HUES6 (cell line): ENCODE results near the gene CDS1.
"Not testable (repeated sequence)": the region's sequence is repeated elsewhere in the genome, so short reads cannot be mapped to it uniquely, and the experiment has no call there.

Experiments used
- H3K27ac ChIP-seq: 2 replicates; pipeline ENCODE4 v1.7.0; 2013; ENCODE audit warnings: low read depth, mild to moderate bottlenecking, low read length, inconsistent platforms
- H3K27me3 ChIP-seq: 2 replicates; pipeline ENCODE4 v1.6.1; 2013; ENCODE audit warnings: low read length; ENCODE audit not compliant: control insufficient read depth, insufficient read depth
- H3K36me3 ChIP-seq: 2 replicates; pipeline ENCODE4 v1.6.1; 2013; ENCODE audit warnings: low read length; ENCODE audit not compliant: control insufficient read depth, insufficient read depth
- H3K4me1 ChIP-seq: 2 replicates; pipeline ENCODE4 v1.6.1; 2013; ENCODE audit warnings: low read length; ENCODE audit not compliant: control insufficient read depth, insufficient read depth
- H3K4me3 ChIP-seq: 2 replicates; pipeline ENCODE4 v1.5.1; 2013; ENCODE audit warnings: low read depth, low read length
- H3K9ac ChIP-seq: one replicate; pipeline ENCODE4 v1.6.1; 2013; ENCODE audit warnings: mild to moderate bottlenecking, low read length
- H3K9me3 ChIP-seq: 2 replicates; pipeline ENCODE4 v1.6.1; 2013; ENCODE audit warnings: low read depth, low read length; ENCODE audit not compliant: control insufficient read depth, insufficient read depth

CDS1 gene

DNA sequence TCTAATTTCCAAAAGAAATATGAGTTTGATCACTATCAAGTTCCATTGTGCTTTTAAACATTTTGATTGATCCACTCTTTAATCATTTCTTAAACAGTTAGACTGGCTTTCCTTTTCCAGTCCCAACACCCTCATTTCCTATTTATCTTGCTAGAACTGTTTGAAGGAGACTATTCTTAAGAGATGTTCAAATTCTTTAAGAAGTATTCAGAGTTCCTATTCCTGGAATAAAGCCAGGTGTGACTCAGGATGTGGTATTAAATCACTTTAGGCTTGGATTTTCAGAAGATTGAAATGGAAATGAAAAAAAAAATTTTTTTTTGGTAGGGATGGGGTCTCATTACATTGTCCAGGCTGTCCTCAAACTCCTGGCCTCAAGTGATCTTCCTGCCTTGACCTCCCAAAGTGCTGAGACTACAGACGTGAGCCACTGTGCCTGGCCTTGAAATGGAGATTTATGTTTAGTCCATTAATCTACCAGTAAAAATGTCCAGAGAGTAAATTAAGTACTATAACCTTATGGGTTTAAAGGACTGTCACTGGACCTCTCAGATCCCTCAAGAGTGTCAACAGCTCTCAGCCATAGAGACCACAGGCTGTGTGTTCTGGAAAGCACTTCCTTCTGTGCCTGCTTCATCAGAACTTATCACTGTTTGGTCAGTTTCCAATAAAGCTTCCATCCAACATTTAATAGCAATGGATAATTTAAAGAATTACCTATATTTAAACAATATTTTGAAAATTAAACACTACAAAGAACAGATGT, 90.7 kb downstream of the CDS1 start:
- Histone ChIP-seq H3K27ac (no peak overlapping the region), H3K36me3 (peaks cover 69% of the 10 kb centered on the region), H3K9me3 (no peaks in the 10 kb centered on the region), H3K9ac (no peak overlapping the region), H3K4me1 (no peaks in the 10 kb centered on the region), H3K4me3 (no peak overlapping the region), H3K27me3 (no peaks in the 10 kb centered on the region)

GRCh38 chr4:84677093-84677492, 94.2 kb downstream of the CDS1 start:
- Histone ChIP-seq H3K4me1 (0 out of 2 replicates have a peak, but pooled peaks cover 3% of the 10 kb centered on the region), H3K36me3 (peaks cover 81% of the 10 kb centered on the region), H3K9me3 (no peaks in the 10 kb centered on the region), H3K9ac (no peak overlapping the region), H3K27me3 (no peaks in the 10 kb centered on the region), H3K4me3 (no peak overlapping the region), H3K27ac (no peak overlapping the region)

- no peaks in the 10 kb centered on the region for H3K27me3 ChIP-seq
- no peak overlapping the region for H3K27ac ChIP-seq
- H3K9me3 ChIP-seq: no peaks in the 10 kb centered on the region
- H3K9ac ChIP-seq: no peak overlapping the region
- peaks cover 81% of the 10 kb centered on the region for H3K36me3 ChIP-seq
- H3K4me3 ChIP-seq: no peak overlapping the region
- 0 out of 2 replicates have a peak, but pooled peaks cover 3% of the 10 kb centered on the region for H3K4me1 ChIP-seq
Measured at GRCh38 chr4:84677995-84678394, 95.1 kb downstream of the CDS1 start.

- H3K27ac ChIP-seq: no peak overlapping the region
- H3K4me1 ChIP-seq: 0 out of 2 replicates have a peak, but pooled peaks cover 3% of the 10 kb centered on the region
- H3K36me3 ChIP-seq: peaks cover 85% of the 10 kb centered on the region
- H3K9ac ChIP-seq: no peak overlapping the region
- H3K27me3 ChIP-seq: no peaks in the 10 kb centered on the region
- no peak overlapping the region for H3K4me3 ChIP-seq
- no peaks in the 10 kb centered on the region for H3K9me3 ChIP-seq
Measured at GRCh38 chr4:84678976-84679744, 96.2 kb downstream of the CDS1 start.

DNA sequence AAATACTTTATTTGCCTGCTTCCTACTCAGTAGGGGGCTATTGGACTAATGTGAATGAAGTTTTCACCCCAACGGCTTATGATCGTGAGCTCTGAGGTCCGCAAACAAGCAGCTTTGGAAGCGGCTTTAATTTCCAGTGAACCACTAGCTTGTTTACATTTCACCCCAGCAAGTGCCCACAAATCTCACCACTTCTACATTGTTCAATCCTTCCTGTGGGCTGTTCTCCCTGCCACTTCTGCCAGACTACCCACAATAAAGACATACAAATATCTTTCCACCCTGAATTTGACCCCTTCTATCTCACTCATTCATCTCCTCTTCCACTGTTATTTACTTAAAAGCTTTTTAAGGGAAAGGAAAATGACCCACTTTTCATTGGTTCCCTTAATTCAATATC, 98.0 kb downstream of the CDS1 start:
- Histone ChIP-seq H3K36me3 (peaks cover 87% of the 10 kb centered on the region), H3K9ac (no peak overlapping the region), H3K27ac (no peak overlapping the region), H3K9me3 (no peaks in the 10 kb centered on the region), H3K27me3 (no peaks in the 10 kb centered on the region), H3K4me1 (0 out of 2 replicates have a peak, but pooled peaks cover 3% of the 10 kb centered on the region), H3K4me3 (no peak overlapping the region)

GRCh38 chr4:84681486-84682274, 98.8 kb downstream of the CDS1 start:
- Histone ChIP-seq H3K4me3 (no peak overlapping the region), H3K9me3 (no peaks in the 10 kb centered on the region), H3K4me1 (0 out of 2 replicates have a peak, but pooled peaks cover 3% of the 10 kb centered on the region), H3K36me3 (peaks cover 85% of the 10 kb centered on the region), H3K27ac (no peak overlapping the region), H3K9ac (no peak overlapping the region), H3K27me3 (no peaks in the 10 kb centered on the region)

DNA sequence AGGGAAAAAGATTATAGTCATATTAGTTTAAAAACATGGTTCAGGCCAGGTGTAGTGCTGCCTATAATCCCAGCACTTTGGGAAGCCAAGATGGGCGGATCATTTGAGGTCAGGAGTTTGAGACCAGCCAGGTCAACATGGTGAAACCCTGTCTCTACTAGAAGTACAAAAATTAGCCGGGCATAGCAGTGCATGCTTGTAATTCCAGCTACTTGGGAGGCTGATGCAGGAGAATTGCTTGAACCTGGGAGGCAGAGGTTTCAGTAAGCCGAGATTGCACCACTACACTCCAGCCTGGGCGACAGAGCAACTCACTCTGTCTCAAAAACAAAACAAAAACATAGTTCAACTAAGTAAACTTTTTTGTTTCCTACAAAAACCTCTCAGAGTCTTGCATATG, 99.7 kb downstream of the CDS1 start:
- H3K4me3 ChIP-seq, H3K27ac ChIP-seq, H3K9me3 ChIP-seq, H3K4me1 ChIP-seq, H3K27me3 ChIP-seq, H3K9ac ChIP-seq: not testable (repeated sequence)
- peaks cover 85% of the 10 kb centered on the region for H3K36me3 ChIP-seq

DNA sequence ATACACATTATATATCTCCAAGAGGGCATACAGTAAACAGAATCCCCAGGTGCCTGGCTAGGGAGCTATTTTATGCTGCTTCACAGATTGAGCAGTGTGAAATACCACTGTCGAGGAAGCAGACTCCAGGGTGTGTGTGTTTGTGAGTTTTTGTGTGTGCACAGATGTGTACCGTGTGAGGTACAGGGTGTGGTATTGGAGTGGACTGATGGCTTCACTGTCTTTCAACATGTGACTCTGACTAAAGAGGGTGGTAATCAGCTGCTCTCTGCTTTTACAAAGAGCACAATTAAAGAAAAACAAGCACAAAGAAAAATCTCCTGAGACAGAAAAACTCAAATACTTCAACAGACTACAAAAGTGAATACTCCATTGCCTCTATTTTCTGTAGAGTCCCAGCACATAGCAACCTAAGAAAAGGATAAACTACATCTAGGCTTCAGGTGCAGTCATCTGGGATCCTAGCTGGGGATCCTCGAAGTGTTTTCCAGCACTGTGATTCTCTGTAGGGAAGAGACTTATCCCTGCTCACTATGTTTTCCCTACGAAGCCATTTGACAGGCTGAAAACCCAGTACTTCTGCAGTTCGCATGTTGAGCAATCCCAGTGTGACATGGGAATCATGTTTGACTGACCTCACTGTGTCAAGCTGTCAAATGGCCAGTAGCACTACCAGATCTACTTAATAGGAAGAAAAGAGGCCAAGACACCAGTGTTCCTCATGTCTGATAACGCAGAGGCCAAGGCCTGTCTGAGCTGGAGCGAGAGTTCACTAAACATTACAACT, 100.3 kb downstream of the CDS1 start:
- Histone ChIP-seq H3K27ac (no peak overlapping the region), H3K27me3 (no peaks in the 10 kb centered on the region), H3K4me1 (0 out of 2 replicates have a peak, but pooled peaks cover 3% of the 10 kb centered on the region), H3K36me3 (peaks cover 87% of the 10 kb centered on the region), H3K4me3 (no peak overlapping the region), H3K9me3 (no peaks in the 10 kb centered on the region), H3K9ac (no peak overlapping the region)

- Histone ChIP-seq H3K9me3 (no peaks in the 10 kb centered on the region), H3K4me3 (no peak overlapping the region), H3K27ac (no peak overlapping the region), H3K4me1 (0 out of 2 replicates have a peak, but pooled peaks cover 3% of the 10 kb centered on the region), H3K9ac (no peak overlapping the region), H3K36me3 (peaks cover 83% of the 10 kb centered on the region), H3K27me3 (no peaks in the 10 kb centered on the region)
Measured at GRCh38 chr4:84684361-84684760, 101.4 kb downstream of the CDS1 start.

- Histone ChIP-seq H3K36me3 (peaks cover 85% of the 10 kb centered on the region), H3K9me3 (no peaks in the 10 kb centered on the region), H3K4me3 (no peak overlapping the region), H3K27me3 (no peaks in the 10 kb centered on the region), H3K4me1 (0 out of 2 replicates have a peak, but pooled peaks cover 3% of the 10 kb centered on the region), H3K9ac (no peak overlapping the region), H3K27ac (no peak overlapping the region)
Measured at GRCh38 chr4:84685105-84685504, 102.2 kb downstream of the CDS1 start.
